Measurements from ENCODE around the gene ZMIZ1.

ZMIZ1 gene

DNA sequence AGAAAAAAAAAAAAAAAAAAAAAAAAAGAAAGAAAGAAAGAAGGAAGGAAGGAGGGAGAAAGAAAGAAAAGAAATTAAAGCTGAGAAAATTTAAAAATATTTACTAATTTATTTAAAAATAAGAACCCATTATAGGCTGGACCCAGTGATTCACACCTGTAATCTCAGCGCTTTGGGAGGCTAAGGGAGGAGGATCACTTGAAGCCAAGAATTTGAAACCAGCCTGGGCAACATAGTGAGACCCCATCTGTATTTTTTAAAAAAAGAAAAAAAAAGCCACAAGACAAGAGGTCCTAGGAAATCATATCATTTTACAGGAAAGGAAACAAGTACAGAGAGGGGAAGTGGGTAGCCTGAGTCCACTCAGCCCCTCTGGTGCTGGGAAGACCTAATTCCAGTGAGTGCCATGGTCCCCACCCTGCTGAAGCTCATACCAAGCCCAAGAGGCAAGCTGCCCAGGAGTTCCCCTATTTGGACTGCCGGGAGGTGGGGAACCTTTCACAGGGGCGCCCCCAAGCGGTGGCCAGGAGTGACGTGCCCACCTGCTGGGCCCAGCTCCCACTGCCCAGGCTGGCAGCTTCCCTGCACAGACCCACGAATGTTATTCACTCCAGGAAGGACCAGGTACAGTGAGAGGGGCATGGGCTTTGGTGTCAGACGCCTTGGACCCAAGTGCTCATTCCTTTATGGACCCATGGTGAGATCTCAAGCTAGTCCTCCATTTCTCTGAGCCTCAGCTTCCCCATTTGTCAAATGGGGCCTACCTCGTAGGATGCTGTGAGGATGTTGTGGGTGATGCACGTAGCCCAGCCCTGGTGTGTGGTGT lies 133.6 kb downstream of the ZMIZ1 start:
- DNase-seq (ENCODE audit: low spot score), result no peak
- FAIRE-seq, result no peak

DNA sequence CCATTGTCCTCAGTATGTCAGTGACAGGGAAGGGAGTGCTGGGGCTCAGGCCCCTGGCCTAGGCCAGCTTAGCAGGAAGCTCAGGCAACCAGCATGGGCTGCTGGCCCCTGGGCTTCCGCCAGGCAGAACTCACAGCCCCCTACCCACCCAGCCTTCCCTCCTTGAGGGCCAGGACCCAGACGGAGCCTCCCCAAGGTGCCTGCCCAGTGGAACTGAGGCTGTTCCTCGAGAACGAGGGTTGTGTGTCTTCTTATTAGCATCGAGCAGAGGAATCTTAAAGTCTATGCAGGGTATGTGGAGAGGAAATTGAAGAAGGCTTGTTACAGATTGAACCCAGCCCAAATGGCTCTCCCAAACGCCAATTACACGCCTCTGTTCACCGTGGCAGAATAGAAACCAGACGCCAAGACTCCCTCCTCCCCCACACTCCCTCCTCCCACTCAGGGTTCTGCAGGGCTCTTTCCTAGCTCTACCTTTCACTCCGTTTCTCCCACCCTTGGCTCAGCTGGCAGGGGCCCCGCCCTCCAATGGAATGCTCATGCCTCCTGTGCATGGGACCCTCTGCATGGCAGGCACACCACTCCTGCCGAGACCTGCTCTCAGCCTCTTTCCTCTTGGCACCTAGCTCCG lies 134.4 kb downstream of the ZMIZ1 start:
- FAIRE-seq, result no peak
- DNase-seq (ENCODE audit: low spot score), result no peak

DNA sequence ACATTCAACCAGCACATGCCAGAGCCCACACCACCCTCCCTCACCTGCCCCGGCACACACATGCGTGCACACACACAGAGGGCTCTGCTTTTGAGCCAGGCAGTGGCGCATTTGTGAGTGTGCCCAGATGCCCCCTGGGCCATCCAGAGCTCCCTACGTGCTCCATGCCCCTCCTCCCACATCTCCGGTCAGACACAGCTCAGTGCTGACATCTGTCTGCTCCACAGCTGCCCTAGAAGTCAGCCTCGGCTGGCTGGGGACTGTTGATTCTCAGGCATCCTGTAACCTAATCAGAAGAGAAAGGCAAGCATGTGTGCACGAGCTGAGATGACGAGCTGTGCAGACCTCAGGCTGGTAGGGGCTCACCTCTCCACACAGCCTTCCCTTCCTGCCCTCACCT lies 135.1 kb downstream of the ZMIZ1 start:
- DNase-seq (ENCODE audit: low spot score) (no peak), FAIRE-seq (no peak)

DNA sequence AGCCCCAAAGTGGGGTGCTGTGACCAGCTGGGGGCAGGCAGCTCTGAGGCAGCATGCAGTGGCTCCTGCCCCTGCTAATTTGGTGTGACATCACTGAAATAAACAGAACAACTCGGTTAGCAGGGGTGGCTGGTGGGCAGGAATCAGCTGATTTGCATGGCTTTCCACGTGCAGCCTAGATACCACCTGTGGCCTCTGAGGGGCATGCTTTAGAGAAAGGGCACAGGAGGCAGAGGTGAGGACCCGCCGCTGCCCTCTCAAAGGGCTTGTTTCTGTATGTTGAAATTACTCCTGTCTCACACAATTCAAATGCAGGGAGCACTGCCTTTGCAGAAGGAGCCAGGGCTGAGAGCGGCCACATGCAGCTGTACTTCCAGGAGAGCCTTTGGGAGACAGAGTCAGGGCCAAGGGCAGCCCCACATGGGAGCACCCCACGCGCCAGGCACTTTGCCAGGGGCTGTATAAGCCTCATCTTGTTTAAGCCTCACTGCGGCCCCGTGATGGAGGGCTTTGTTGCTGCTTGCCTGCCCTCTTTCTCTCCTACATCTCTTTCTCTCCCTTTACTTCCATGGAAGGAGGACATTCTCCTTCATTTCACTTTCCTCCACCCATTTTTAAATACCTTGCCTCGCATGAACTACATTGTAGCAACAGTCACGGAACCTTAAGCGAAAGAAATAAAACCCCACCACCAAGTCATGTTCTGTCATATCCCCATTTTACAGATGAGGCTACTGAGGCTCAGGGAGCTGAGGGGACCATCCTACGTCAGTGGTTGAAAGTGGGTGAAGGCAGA lies 137.7 kb downstream of the ZMIZ1 start:
- no peak for DNase-seq (ENCODE audit: low spot score)
- no peak for FAIRE-seq

DNA sequence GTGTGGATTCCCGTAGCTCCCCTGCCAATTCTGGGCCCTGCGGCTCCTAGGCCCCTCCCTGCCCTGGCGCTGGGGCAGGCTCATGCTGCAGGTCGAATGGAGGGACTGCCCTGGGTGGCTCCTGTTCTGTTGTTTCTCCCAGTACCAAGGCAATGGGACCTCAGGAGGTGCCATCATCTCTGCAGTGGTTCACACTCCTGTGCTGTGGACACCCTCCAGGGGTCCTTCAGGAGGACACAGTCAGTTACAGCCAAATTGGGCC lies 138.3 kb downstream of the ZMIZ1 start:
- DNase-seq (ENCODE audit: low spot score), result no peak
- FAIRE-seq, result no peak

DNA sequence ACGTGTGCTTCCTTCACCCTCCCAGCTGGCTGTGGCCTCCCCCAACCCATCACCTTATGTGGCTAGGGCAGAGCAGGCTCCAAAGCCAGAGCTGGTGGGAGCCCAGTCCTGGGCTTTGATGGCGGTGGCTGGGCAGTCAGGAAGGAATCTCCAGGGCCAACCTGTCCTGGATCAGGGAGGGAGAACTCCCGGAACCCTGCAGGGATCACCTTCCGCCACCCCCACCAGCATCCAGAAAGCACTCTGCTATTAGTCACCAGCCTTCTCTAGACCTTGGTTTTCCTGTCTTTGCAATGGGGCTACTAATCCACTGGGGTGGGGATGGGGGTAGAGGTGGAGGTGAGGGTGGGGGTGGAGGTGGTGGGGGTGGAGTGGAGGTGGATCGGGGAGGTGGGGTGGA lies 139.0 kb downstream of the ZMIZ1 start:
- DNase-seq (ENCODE audit: low spot score) (no peak), FAIRE-seq (no peak)

DNA sequence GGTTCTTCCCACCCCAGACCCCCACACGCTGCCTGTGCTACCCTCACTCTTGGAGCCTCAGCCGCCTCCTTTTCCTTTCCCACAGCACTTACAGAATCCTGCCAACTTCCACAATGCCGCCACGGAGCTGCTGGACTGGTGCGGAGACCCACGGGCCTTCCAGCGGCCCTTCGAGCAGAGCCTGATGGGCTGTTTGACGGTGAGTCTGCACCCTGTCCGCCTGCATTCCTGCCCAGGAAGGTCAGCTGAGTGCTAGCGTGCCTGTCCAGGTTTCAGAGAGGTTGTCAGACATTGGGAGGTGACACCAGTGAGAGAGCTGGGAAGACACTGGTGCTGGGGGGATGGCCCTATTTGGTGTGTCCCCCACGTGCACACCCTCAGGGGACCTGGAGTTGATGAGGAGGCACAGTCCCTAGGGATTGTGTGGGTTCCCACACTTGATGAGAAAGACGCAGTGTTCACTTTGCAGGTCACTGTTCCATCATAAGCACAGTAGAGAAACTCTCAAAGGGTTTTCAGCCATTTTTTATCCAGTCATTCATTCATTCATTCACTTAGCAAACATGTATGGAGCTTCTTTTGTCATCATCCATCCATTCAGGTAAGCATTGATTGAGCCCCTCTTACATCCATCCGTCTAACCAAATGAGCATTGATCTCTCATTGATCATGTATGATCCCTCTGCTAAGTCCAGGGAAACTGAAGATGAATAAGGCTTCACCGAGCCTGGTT lies 139.7 kb downstream of the ZMIZ1 start:
- no peak for DNase-seq (ENCODE audit: low spot score)
- no peak for FAIRE-seq

DNA sequence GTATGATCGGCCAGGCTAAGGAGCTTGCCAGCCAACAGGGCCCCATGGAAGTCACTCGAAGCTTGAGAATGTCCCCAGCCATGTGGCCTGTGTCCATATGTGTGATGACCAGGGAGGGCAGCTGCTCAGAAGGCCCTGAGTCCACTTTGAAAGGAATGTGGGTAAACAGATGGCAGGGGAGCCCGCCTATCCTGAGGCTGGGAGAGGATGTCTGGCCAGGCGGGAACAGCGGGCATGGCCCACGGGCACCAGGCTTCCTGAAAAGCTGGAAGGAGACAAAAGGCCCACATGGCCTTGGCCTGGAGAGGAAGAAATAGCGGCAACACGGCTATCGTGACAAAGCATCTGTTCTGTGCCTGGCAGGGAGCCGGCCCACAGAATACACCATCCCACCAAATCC lies 140.6 kb downstream of the ZMIZ1 start:
- DNase-seq (ENCODE audit: low spot score), result no peak
- FAIRE-seq, result no peak

DNA sequence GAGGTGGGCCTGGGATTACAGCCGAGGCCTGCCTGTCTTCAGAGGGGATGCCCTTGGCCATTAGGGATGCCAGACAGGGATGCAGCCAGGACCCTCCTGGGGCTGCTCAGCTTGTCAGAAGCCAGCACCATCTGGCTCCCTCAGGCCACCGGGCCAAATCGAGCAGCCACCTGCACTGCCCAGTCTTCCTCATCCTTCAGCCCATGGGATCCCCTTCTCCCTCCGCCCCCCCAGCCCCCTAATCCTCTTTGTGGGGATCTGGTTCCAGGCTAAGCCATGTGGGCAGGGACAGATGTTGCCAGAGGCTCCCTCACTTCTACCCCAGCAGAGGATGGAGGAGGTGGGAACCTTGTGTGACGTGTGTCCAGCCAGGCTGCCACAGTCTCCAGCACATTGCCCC lies 141.1 kb downstream of the ZMIZ1 start:
- FAIRE-seq, result no peak

DNA sequence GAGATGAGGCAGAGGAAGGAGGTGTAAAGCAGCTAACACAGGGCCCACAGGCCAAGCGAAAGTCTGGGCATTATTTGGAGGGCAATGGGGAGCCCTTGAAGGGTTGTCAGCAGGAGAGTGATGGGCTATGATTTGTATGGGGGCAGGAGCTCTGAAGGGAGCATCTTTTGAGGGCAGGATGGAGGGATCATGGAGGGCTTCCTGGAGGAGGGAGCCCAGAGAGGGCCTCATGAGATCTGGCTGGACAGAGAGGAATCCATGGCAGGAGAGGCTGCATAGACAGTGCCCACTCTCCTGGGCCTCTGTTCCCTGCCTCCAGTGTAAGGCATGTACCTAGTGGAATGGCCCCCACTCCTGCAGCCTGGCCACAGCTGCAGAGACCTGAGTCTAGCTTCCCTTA lies 141.9 kb downstream of the ZMIZ1 start:
- no peak for FAIRE-seq
- no peak for DNase-seq (ENCODE audit: low spot score)

More for the DNA sequence above, 141.1 kb downstream of the ZMIZ1 start:
- no peak for DNase-seq (ENCODE audit: low spot score)

DNA sequence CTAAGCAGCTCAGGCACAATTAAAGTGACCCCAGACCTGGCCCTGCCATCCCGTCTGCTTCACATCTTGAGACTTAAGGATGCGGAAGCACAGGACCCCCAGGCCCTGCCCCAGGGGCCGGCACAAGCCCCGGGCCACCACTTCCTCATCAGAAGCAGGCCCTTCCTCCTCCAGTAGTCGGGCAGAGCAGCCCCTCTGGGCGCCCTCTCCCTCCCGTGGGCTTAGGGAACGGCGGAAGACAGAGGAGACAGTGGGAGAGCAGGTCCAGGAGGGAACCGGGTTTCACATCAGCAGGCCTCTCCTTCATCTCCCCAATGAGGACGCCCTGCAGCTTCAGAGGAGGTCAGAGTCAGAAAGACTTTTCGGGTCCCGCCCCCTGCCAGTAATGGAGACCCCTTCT lies 142.8 kb downstream of the ZMIZ1 start:
- DNase-seq (ENCODE audit: low spot score) (no peak), FAIRE-seq (no peak)

DNA sequence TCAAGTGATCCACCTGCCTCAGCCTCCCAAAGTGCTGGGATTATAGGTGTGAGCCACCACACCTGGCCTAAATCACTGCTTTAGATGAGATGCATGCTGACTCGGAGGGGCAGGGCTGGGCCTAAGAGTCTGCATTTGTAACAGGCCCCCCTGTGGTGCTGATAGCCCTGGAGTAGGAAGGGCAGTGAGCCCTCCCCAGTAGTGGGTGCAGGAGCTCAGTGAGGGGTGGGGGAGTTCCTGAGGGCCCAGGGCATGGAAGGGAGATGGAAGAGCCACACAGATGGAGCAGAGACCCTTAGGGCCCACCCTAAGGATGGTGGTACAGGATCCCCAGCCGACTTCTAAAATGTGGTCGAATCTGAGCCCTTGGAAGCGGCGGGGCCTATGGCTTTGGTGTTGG lies 146.8 kb downstream of the ZMIZ1 start:
- DNase-seq (ENCODE audit: low spot score) (no peak), FAIRE-seq (no peak)

DNA sequence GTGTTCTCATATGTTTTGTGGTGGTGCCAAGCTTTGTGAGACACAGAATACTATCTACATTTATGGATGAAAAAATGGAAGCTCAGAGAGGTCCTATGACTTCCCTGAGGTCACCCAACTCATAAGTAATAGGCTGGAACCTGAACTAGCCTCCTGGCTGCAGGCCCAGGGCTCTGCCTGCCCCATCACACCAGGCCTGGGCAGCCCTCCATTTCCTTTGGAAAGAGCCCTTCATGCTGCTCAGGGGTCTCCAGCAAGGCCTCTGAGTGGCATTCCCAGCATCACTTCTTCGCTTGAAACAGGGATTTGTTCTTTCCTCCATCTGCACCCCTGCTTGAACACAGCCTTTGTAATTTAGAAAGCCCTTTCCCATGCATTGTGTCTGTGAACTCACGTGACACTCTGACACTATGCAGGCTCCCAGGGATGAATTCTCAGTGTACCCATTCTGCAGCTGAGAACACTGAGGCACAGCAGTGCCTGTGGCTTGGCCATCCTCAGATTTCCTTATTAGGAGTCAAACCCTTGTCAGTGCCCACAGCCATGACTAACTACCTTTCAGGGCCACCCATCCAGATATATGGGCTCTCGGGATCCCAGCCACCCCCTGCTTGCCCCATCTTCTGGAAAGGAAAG lies 150.7 kb downstream of the ZMIZ1 start:
- no peak for FAIRE-seq
- no peak for DNase-seq (ENCODE audit: low spot score)

DNA sequence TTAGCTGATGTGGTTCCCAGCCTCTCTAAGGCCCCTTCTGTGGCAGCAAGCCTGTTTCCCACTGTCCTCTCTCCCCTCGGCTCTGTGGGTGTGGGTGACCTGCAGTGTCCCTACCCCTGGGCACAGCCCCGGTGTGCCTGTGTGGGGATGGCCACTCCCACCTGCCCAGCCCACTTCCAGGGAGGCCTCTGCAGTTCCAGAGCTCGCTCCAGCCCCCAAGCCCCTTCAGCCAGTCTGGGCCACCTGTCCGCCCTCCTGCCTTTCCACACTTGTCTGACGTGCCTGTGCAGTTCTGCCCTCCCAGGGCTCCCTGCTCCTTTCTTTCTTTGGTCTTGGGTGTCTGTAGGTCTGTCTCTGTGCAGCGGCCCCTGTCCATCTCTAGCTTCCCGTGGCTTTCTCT lies 151.5 kb downstream of the ZMIZ1 start:
- no peak for FAIRE-seq

DNA sequence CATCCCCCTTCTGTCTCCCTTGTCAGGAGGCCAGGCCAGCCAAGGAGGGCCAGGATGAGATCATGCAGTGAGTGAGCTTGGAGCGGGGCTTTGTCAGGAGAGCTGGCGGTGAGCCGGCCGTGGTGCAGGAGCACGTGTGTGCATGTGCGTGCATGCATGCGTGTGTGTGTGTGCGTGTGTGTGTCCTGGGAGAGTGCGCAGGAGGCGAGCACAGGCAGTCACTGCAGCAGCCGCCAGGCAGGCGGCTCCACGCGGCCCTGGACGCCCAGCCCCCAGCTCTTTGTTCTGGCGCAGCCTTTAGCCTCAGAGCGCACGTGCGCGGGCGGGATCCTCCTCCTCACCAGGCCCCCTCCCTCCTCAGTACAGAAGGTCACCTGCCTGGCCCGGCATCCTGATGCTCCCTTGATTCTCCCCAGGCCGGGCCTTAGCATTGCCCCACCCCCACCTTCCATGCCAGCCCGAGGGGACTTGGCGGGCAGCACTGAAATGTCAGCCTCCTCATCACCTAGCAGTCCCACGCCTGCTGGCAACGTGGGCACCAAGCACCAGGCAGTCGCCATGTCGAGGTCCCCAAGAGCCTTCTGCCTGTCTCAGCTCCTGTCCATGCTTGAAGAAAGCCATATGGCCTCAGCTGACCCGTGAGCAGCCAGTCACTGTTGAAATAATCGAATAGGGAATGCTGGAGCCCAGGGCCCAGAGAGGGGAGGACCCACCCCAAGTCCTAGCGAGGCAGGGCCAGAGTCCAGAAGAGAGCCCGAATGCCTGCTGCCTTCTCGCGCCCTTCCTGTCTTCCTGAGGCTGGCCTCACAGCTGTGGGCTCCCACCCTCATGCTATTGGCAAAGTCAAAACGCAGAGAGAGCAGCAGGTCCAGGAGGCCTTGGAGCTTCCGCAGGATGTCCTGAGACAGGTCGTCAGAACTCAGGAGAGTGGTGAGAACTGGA lies 152.6 kb downstream of the ZMIZ1 start:
- DNase-seq (ENCODE audit: low spot score) (no peak), FAIRE-seq (no peak)

More for the DNA sequence above, 151.5 kb downstream of the ZMIZ1 start:
- no peak for DNase-seq (ENCODE audit: low spot score)

DNA sequence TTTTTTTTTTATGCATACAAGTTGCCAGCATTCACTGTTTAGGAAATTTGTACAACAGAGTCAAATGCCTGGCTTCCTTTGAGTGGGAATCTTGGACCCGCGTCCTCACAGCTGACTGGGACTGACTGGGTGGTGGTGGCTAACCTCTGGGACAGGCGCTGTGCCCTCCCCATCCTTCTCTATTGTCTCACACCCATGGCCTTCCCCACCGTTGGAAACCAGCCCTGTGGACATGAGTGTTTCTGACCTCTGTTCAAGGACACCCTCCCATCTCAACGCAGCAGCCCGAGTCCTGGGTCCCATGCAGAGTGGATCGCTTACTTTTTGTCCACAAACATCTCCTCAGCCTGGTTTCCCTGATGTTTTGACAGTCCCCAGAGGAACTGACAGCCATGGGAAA lies 153.4 kb downstream of the ZMIZ1 start:
- FAIRE-seq (no peak), DNase-seq (ENCODE audit: low spot score) (no peak)

DNA sequence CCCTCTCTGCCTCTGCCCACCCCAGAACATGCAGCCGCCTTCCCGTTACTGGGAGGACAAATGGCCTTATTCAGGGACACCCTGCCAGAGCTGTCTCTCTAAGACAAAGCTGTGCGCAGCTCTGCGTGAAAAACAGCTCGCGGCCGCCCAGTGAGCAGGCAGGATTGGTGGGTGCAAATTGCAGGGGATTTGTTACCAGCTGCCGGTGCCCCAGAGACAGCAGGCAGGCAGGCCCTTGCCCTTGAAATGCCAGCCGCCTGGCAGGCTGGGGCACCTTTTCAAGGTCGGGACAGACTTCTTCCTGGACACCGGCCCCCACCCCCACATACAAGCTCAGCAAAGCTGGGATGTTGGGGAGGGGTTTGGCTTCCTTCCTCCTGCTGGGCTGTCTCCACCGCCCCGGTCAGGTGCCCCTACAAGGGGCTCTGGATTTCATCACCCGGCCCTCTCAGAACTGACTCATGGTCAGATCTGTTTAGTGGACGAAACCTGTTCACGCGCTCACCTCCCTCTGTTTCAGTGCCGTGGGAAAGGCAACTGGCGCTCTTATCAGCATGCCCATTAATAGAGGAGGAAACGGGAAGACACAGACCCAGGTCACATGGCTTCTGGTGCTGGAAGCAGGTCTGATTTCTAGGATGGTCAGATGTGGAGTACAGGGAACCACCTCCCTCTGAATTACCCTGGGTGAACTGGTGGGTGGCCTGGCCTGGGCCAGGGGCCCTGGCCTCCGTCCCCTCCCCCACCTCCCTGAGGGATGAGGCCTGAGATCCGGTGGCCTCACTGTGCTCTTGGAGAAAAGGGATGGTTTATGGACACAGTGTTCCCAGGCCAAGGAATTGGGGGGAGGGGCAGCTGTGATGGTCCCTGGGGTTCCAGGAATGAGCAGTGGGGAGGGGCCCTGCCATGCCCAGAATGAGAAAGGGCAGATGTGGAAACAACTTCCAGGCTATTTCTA lies 154.6 kb downstream of the ZMIZ1 start:
- no peak for FAIRE-seq
- DNase-seq (ENCODE audit: low spot score), result no peak

DNA sequence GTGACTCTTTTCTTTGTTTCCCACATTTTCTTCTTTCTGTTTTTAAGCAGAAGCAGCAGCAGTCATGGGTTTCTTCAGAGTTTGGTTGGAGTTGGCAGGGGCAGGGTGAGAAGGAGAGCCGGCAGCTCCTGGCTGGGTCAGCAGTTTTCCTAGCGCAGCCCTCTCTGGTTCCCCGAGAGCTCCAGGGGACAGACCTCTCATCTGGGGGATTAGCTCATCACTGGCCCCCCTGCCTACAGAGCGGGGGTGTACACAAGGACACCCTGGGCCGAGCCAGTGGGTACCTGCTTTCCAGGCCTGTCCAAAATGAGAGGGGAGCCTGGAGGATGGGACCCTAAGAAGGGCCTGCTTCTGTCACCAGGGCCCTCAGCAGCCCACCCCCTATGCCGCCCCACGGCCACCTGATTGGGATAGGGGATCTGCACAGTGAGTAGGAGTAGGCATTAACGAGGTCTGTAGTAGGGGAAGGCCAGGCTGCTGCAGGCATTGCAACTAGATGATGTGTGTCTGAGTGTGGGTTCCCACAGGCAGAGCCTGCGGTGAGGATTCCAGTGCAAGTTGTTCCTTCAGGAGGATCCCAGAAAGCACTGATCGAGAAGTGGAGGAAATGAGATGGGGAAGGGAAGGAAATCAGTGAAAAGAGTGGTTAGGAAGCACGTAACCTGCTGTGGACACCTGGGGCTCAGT lies 155.6 kb downstream of the ZMIZ1 start:
- no peak for DNase-seq (ENCODE audit: low spot score)
- no peak for FAIRE-seq

DNA sequence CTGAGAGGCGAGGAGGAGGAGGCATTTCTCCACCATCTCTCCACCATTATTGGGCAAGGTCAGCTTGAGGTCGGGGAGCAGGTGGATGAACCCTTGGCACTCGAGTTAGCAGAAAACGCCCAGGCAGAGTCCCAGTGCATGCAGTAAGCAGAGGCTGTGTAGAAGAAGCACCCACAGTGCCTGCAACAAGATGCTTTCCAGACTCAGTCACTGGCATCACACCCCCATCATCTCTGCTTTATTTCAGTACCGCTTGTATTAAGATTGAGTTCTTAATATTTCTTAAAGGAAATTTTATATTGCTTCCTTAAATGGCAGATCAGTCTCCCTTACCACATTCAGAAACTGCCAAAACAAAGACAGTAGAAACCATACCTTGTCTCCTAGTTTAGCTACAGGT lies 156.2 kb downstream of the ZMIZ1 start:
- DNase-seq (ENCODE audit: low spot score), result no peak
- no peak for FAIRE-seq

All from RCC 7860 (cell line).